Measurements from ENCODE around the gene DST.

- TF ChIP-seq PRDM15 (CRISPR knock-in tag; IDR thresholded peaks at IDR 0.05) (no peak), NR3C1 (CRISPR knock-in tag; conservative IDR thresholded peaks at IDR 0.05; ENCODE audit: low read depth) (no peak), SMAD4 (CRISPR knock-in tag; IDR thresholded peaks at IDR 0.05) (no peak), FOXK1 (CRISPR knock-in tag; IDR thresholded peaks at IDR 0.05) (no peak), SMAD3 (CRISPR knock-in tag; IDR thresholded peaks at IDR 0.05; ENCODE audit: borderline replicate concordance) (no peak), TEAD4 (CRISPR knock-in tag; IDR thresholded peaks at IDR 0.05) (no peak), ETV6 (CRISPR knock-in tag; IDR thresholded peaks at IDR 0.05) (no peak), ZNF423 (CRISPR knock-in tag; IDR thresholded peaks at IDR 0.05) (no peak), CBFB (CRISPR knock-in tag; IDR thresholded peaks at IDR 0.05; ENCODE audit: low read depth) (no peak)
- TF ChIP-seq, protein P1, sequence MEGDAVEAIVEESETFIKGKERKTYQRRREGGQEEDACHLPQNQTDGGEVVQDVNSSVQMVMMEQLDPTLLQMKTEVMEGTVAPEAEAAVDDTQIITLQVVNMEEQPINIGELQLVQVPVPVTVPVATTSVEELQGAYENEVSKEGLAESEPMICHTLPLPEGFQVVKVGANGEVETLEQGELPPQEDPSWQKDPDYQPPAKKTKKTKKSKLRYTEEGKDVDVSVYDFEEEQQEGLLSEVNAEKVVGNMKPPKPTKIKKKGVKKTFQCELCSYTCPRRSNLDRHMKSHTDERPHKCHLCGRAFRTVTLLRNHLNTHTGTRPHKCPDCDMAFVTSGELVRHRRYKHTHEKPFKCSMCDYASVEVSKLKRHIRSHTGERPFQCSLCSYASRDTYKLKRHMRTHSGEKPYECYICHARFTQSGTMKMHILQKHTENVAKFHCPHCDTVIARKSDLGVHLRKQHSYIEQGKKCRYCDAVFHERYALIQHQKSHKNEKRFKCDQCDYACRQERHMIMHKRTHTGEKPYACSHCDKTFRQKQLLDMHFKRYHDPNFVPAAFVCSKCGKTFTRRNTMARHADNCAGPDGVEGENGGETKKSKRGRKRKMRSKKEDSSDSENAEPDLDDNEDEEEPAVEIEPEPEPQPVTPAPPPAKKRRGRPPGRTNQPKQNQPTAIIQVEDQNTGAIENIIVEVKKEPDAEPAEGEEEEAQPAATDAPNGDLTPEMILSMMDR (IDR thresholded peaks at IDR 0.05): no peak
- TF ChIP-seq, protein P2, sequence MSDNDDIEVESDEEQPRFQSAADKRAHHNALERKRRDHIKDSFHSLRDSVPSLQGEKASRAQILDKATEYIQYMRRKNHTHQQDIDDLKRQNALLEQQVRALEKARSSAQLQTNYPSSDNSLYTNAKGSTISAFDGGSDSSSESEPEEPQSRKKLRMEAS (CRISPR knock-in tag; IDR thresholded peaks at IDR 0.05): no peak
- TF ChIP-seq, protein P3, sequence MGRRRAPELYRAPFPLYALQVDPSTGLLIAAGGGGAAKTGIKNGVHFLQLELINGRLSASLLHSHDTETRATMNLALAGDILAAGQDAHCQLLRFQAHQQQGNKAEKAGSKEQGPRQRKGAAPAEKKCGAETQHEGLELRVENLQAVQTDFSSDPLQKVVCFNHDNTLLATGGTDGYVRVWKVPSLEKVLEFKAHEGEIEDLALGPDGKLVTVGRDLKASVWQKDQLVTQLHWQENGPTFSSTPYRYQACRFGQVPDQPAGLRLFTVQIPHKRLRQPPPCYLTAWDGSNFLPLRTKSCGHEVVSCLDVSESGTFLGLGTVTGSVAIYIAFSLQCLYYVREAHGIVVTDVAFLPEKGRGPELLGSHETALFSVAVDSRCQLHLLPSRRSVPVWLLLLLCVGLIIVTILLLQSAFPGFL (CRISPR knock-in tag; IDR thresholded peaks at IDR 0.05; ENCODE audit: borderline replicate concordance): no peak
- TF ChIP-seq, protein P4, sequence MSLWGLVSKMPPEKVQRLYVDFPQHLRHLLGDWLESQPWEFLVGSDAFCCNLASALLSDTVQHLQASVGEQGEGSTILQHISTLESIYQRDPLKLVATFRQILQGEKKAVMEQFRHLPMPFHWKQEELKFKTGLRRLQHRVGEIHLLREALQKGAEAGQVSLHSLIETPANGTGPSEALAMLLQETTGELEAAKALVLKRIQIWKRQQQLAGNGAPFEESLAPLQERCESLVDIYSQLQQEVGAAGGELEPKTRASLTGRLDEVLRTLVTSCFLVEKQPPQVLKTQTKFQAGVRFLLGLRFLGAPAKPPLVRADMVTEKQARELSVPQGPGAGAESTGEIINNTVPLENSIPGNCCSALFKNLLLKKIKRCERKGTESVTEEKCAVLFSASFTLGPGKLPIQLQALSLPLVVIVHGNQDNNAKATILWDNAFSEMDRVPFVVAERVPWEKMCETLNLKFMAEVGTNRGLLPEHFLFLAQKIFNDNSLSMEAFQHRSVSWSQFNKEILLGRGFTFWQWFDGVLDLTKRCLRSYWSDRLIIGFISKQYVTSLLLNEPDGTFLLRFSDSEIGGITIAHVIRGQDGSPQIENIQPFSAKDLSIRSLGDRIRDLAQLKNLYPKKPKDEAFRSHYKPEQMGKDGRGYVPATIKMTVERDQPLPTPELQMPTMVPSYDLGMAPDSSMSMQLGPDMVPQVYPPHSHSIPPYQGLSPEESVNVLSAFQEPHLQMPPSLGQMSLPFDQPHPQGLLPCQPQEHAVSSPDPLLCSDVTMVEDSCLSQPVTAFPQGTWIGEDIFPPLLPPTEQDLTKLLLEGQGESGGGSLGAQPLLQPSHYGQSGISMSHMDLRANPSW (CRISPR knock-in tag; conservative IDR thresholded peaks at IDR 0.05; ENCODE audit: low read depth): no peak
- TF ChIP-seq, protein P5, sequence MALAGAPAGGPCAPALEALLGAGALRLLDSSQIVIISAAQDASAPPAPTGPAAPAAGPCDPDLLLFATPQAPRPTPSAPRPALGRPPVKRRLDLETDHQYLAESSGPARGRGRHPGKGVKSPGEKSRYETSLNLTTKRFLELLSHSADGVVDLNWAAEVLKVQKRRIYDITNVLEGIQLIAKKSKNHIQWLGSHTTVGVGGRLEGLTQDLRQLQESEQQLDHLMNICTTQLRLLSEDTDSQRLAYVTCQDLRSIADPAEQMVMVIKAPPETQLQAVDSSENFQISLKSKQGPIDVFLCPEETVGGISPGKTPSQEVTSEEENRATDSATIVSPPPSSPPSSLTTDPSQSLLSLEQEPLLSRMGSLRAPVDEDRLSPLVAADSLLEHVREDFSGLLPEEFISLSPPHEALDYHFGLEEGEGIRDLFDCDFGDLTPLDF (CRISPR knock-in tag; IDR thresholded peaks at IDR 0.05): no peak
Measured at GRCh38 chr6:56524891-56525703, 117.6 kb downstream of the DST start.

All from WTC11 (cell line).